ENCODE results near the gene BANF1. TPM values are rescaled to one million over a fixed set of nuclear protein-coding genes. Genes with fewer than 3 reads are reported as not detected.
A peak's percentile ranks its signal among the peaks of the same experiment; 100 is the strongest.

BANF1 gene
- total RNA-seq = 16.7 TPM

GRCh38 chr11:66001942-66002647 lies at the start of gene BANF1, which contains the start of gene EIF1AD:
Gene BANF1 (plus strand): TSS chr11:66002503. CDS start chr11:66003251, 748 bp downstream.
Gene EIF1AD (minus strand): TSS chr11:66002157. CDS start chr11:66000389, 1,768 bp downstream.
- DNase-seq = peak; percentile 94

- DNase-seq = no peak
Observed at GRCh38 chr11:65953471-65953870, 48.8 kb upstream of the BANF1 start.

- DNase-seq = no peak
Observed at GRCh38 chr11:65954771-65955170, 47.5 kb upstream of the BANF1 start.

GRCh38 chr11:65958291-65958690 lies 44.0 kb upstream of the BANF1 start:
- DNase-seq = no peak

- no peak for DNase-seq
Observed at GRCh38 chr11:65958774-65959420, 43.4 kb upstream of the BANF1 start.

GRCh38 chr11:65960824-65961266 lies 41.5 kb upstream of the BANF1 start:
- DNase-seq = no peak

- peak; percentile 96 for DNase-seq
Observed at GRCh38 chr11:65961267-65962140, 40.8 kb upstream of the BANF1 start, which contains the start of gene SART1. Gene SART1 (plus strand): TSS chr11:65961734. CDS start chr11:65961781, 47 bp downstream.

GRCh38 chr11:65962141-65962564 lies 40.1 kb upstream of the BANF1 start:
- no peak for DNase-seq

- no peak for DNase-seq
Observed at GRCh38 chr11:65964906-65965305, 37.4 kb upstream of the BANF1 start.

- no peak for DNase-seq
Observed at GRCh38 chr11:65965986-65966762, 36.1 kb upstream of the BANF1 start.

GRCh38 chr11:65967329-65967934 lies 34.9 kb upstream of the BANF1 start:
- no peak for DNase-seq

- DNase-seq = no peak
Observed at GRCh38 chr11:65968600-65969482, 33.5 kb upstream of the BANF1 start.

GRCh38 chr11:65972116-65972515 lies 30.2 kb upstream of the BANF1 start:
- DNase-seq = no peak

- no peak for DNase-seq
Observed at GRCh38 chr11:65973439-65974110, 28.7 kb upstream of the BANF1 start.

GRCh38 chr11:65975771-65976170 lies 26.5 kb upstream of the BANF1 start:
- no peak for DNase-seq

- DNase-seq = no peak
Observed at GRCh38 chr11:65976216-65977176, 25.8 kb upstream of the BANF1 start.

GRCh38 chr11:65977621-65978390 lies 24.5 kb upstream of the BANF1 start:
- DNase-seq = no peak
